Activated CD8-positive, alpha-beta memory T cell treated with anti-CD3 and anti-CD28 coated beads, Interleukin-2, amount 50 U/mL, for 4 hours (primary cell): Measurements from ENCODE around the gene DUS3L.

Source experiments
- DNase-seq: peaks from one replicate; pipeline ENCODE4 v3.0.0-alpha.2; 2020

Gene DUS3L

GRCh38 chr19:5790559-5791520 lies at the start of gene DUS3L:
Gene DUS3L, minus strand, starts transcription at chr19:5791163. Its CDS starts 22 bp downstream, at chr19:5791141.
- DNase-seq: peak; percentile 93

GRCh38 chr19:5839065-5840017 lies 48.4 kb upstream of the DUS3L start, which contains the start of gene FUT6:
Gene FUT6, minus strand, starts transcription at chr19:5839702. Its CDS starts 7,135 bp downstream, at chr19:5832567.
- DNase-seq: no peak

- no peak for DNase-seq
Observed at GRCh38 chr19:5838353-5839064, 47.5 kb upstream of the DUS3L start.

- no peak for DNase-seq
Observed at GRCh38 chr19:5837761-5838352, 46.9 kb upstream of the DUS3L start.

- no peak for DNase-seq
Observed at GRCh38 chr19:5832527-5833216, 41.7 kb upstream of the DUS3L start.

GRCh38 chr19:5832061-5832460 lies 41.1 kb upstream of the DUS3L start:
- DNase-seq: no peak

- no peak for DNase-seq
Observed at GRCh38 chr19:5831159-5831558, 40.2 kb upstream of the DUS3L start.

- DNase-seq: no peak
Observed at GRCh38 chr19:5829567-5830310, 38.8 kb upstream of the DUS3L start.

GRCh38 chr19:5828661-5829566 lies 38.0 kb upstream of the DUS3L start:
- DNase-seq: peak; percentile 43

GRCh38 chr19:5827891-5828660 lies 37.1 kb upstream of the DUS3L start:
- DNase-seq: peak; percentile 97

- no peak for DNase-seq
Observed at GRCh38 chr19:5827342-5827890, 36.5 kb upstream of the DUS3L start.

- DNase-seq: no peak
Observed at GRCh38 chr19:5826531-5827341, 35.8 kb upstream of the DUS3L start.

GRCh38 chr19:5825178-5825577 lies 34.2 kb upstream of the DUS3L start:
- DNase-seq: no peak

GRCh38 chr19:5824751-5825150 lies 33.8 kb upstream of the DUS3L start:
- DNase-seq: no peak

GRCh38 chr19:5823579-5824281 lies 32.8 kb upstream of the DUS3L start:
- DNase-seq: no peak

GRCh38 chr19:5822181-5822844 lies 31.4 kb upstream of the DUS3L start:
- DNase-seq: no peak
